Activated T-cell treated with anti-CD3 and anti-CD28 coated beads, Interleukin-2, amount 50 U/mL, for 48 hours (primary cell): ENCODE results near the gene SIN3B.

Experiments
- DNase-seq, 2 experiments: peaks; one replicate each; pipeline ENCODE4 v3.0.0-alpha.2; 2020

The SIN3B gene

DNA sequence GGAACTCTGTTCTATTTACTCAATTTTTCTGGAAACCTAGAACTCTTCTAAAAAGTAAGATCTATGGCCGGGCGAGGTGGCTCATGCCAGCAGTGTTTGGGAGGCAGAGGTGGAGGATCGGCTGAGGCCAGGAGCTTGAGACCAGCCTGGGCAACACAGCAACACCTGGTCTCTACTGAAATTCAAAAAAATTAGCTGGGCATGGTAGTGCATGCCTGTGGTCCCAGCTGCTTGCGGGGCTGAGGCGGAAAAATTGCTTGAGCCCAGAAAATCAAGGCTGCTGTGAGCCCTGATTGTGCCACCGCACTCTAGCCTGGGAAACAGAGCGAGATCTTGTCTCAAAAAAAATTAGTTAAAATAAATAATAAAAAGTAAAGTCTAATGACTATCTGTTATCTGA, 88.2 kb downstream of the SIN3B start:
- DNase-seq: no peak

DNA sequence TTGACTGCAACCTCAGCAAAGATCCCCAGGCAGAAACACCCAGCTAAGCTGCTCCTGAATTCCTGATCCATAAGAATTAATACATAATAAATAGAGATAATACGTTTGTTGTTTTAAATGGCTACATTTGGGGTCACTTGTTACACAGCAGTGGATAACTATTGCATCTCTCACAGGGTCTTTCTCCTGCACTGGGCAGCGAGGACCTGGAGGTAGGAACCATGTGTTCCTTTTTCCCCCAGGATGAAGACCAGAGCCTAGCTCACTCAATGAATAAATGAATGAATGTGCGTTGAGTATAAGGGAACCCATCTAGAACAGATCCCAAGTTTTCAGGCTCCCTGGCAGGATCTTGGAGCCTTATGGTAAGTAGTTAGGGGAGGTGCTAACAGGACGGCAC, 90.3 kb downstream of the SIN3B start:
- no peak for DNase-seq

DNA sequence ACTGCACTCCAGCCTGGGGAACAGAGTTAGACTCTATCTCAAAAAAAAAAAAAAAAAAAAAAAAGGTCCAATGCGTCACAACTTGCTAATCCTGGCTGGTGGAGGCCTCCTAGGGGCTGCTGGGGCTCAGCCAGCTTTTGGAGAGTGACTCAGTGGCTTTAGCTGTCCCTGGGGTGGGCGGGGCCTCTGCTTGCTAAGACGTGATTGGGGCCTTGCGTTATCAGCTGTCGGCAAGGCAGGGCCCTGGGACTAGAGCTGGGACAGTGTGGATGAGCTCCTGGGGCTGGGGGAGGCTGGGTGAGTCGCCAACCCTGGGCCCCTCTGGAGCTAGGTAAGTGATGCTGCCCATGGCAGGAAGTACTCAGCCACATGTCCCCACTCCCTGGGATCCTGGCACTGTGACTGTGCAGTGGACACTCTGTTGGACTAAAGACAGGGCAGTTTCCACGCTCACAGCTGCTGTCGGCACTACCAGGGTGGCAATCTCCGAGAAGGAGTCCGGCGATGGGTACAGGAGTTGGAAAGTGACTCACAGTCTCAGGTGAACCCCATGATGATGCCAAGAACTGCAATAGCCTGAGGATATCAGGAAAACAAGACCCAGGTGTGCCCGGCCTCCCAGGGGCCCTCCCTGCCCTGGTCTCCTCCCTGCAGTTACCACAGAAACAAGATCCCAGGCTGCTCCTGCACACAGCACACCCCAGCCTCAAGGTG, 91.8 kb downstream of the SIN3B start:
- DNase-seq: no peak

DNA sequence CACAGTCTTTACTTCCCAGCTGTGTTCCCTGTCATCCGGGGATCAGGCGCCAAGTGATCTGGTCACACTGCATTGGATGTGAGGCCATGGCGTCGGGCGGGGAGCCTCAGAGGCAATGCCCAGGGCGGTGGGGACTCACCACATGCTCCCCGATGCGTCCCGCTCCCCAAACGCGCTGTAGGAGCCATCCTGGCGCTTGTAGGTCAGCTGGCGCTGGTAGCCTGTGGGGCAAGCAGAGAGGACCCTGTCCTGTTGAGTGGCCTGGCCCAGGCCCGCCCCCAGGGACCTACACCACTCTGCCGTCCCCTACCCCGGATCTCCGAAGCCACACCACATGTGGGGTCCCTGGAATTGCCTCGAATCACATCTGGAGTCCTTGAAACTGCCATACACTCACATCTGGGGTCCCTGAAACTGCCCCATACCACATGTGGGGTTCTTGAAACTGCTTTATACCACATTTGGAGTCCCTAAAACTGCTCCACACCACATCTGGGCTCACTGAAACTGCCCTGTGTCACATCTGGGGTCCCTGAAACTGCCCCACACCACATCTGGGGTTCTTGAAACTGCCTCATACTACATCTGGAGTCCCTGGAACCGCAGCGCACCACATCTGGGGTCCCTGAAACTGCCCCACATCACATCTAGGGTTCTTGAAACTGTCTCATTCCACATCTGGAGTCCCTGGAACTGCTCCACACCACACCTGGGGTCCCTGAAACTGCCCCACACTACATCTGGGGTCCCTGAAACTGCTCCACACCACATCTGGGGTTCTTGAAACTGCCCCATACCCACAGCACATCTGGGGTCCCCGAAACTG, 92.8 kb downstream of the SIN3B start:
- no peak for DNase-seq

DNA sequence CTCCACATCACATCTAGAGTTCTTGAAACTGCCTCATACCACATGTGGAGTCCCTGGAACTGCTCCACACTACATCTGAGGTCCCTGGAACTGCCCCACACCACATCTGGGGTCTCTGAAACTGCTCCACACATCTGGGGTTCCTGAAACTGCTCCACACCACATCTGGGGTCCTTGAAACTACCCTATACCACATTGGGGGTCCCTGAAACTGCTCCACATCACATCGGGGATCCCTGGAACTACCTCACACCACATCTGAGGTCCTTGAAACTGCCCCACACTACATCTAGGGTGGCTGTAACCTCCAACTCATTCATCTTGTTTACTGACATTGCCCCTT, 93.4 kb downstream of the SIN3B start:
- no peak for DNase-seq

DNA sequence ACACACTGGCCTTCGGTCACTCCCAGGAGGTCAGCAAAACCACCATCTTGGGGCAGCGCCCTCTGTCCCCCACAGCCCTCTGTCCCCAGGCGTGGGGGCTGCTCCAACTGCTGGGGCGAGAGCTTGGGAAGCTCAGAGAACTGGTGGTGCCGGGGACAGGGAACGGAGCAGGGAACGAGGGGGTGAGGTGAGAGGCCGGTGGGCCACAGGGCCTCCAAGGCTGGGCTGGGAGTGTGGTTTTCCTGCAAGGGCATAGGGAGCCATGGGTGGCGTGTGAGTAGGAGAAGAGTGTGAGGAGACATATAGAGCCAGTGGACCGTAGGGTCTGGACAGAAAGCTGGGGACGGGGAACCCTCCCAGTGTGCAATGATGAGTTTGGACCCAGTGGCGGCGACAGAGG, 93.8 kb downstream of the SIN3B start:
- DNase-seq: no peak

DNA sequence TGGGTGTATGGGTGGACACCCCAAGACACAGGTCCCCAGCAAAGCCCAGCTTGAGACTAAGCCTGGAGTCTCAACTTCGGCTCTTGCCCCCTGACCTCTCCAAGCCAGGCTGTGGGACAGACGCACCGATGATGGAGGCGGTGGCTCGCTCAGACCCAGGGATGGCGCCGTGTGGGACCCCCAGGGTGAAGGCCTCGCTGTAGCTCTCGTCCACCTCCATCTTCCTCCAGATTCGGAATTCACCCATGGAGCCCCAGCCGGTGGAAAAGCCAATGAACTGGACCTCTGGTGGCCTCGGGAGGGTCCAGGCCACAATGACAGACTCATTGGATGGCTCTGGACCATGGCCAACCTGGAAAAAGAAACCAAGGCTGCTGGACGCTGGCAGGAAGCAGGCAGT, 98.7 kb downstream of the SIN3B start:
- DNase-seq: no peak

DNA sequence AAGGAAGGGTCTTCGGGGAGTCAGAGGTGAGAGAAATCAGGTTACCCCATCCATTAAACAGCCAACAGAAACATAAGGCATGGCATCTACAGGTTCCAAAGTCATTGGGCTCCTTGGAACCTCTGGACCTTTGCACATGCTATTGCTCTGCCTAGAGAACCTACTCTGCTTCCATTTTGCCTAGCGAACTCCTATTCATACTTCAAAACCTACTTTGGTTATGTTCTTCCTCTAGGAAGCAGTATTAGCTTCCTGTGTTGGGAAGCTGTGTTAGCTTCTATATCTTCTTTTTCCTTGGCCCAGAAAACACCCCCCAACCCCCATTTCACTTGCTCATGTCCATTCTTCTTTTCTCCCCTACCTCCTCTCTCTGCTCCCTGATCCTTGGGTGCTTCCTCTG, 99.2 kb downstream of the SIN3B start:
- DNase-seq: no peak

DNA sequence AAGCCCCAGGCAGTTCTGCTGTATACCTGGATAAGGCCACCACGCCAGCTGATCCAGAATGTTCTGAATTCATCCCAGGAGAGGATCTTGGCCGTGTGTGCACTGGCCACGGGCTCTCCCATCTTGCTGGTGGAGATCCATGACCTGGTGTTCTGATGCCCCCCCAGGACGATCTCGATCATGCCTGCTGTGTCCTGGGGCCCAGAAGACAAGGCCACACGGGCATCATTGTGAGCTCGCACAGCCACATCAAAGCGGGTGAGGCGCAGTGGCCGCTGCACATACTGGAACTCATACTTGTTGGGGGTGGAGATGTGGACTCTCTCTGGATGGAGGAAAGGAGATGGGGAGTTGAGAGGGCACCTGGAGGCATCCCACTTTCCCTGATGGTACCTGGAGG, 99.7 kb downstream of the SIN3B start:
- DNase-seq: no peak
